Ishikawa (cell line): ENCODE measurements around the gene BSG.

ENCODE experiments used
- CEBPB ChIP-seq: IDR thresholded peaks from 2 replicates; pipeline ENCODE4 v1.6.1; 2012
- CREB1 ChIP-seq: IDR thresholded peaks from 2 replicates; pipeline ENCODE4 v1.6.1; 2012; ENCODE audit warnings: low read depth
- EGR1 ChIP-seq: IDR thresholded peaks from 2 replicates; pipeline ENCODE4 v1.6.1; 2012
- EP300 ChIP-seq: IDR thresholded peaks from 2 replicates; pipeline ENCODE4 v1.6.1; 2012; ENCODE audit warnings: borderline replicate concordance
- FOXM1 ChIP-seq: IDR thresholded peaks from 2 replicates; pipeline ENCODE4 v1.6.1; 2012; ENCODE audit warnings: low read depth, borderline replicate concordance
- MAX ChIP-seq: IDR thresholded peaks from 2 replicates; pipeline ENCODE4 v1.6.1; 2012
- NFIC ChIP-seq: IDR thresholded peaks from 2 replicates; pipeline ENCODE4 v1.6.1; 2012
- RAD21 ChIP-seq: IDR thresholded peaks from 2 replicates; pipeline ENCODE4 v1.6.1; 2012; ENCODE audit warnings: low read depth
- REST ChIP-seq: IDR thresholded peaks from 2 replicates; pipeline ENCODE4 v1.6.1; 2012; ENCODE audit warnings: low read depth, mild to moderate bottlenecking
- TAF1 ChIP-seq: IDR thresholded peaks from 2 replicates; pipeline ENCODE4 v1.6.1; 2012; ENCODE audit warnings: low read depth, mild to moderate bottlenecking
- TCF12 ChIP-seq: IDR thresholded peaks from 2 replicates; pipeline ENCODE4 v1.6.1; 2012; ENCODE audit warnings: low read depth
- TEAD4 ChIP-seq: IDR thresholded peaks from 2 replicates; pipeline ENCODE4 v1.6.1; 2012
- USF1 ChIP-seq: IDR thresholded peaks from 2 replicates; pipeline ENCODE4 v1.6.1; 2012
- YY1 ChIP-seq: IDR thresholded peaks from 2 replicates; pipeline ENCODE4 v1.6.1; 2012; ENCODE audit warnings: low read depth
- ZBTB7A ChIP-seq: IDR thresholded peaks from 2 replicates; pipeline ENCODE4 v1.6.1; 2012; ENCODE audit warnings: low read depth

BSG gene

GRCh38 chr19:592101-592500 lies 19.7 kb downstream of the BSG start:
- TF ChIP-seq TCF12 (no peak), USF1 (no peak), CEBPB (no peak), FOXM1 (no peak), MAX (no peak), YY1 (no peak), ZBTB7A (no peak), NFIC (no peak), TAF1 (no peak), CREB1 (no peak), REST (no peak), EGR1 (no peak), EP300 (no peak), TEAD4 (no peak), RAD21 (no peak)

GRCh38 chr19:593055-593454 lies 20.7 kb downstream of the BSG start:
- no peak for TF ChIP-seq USF1
- no peak for TF ChIP-seq ZBTB7A
- no peak for TF ChIP-seq EP300
- no peak for TF ChIP-seq TCF12
- no peak for TF ChIP-seq YY1
- no peak for TF ChIP-seq TAF1
- no peak for TF ChIP-seq RAD21
- TF ChIP-seq MAX: no peak
- TF ChIP-seq CREB1: no peak
- no peak for TF ChIP-seq FOXM1
- TF ChIP-seq CEBPB: no peak
- no peak for TF ChIP-seq EGR1
- no peak for TF ChIP-seq REST

GRCh38 chr19:593505-593904 lies 21.1 kb downstream of the BSG start:
- TF ChIP-seq CEBPB (no peak), REST (no peak), EGR1 (no peak), TAF1 (no peak), ZBTB7A (no peak), FOXM1 (no peak), CREB1 (no peak), RAD21 (no peak), MAX (no peak), TEAD4 (no peak), TCF12 (no peak), USF1 (no peak), EP300 (no peak), NFIC (no peak)

- TF ChIP-seq NFIC (no peak), ZBTB7A (no peak), REST (no peak), MAX (no peak), TEAD4 (no peak), YY1 (no peak), FOXM1 (no peak), TCF12 (no peak), CREB1 (no peak), TAF1 (no peak), USF1 (no peak), EGR1 (no peak), RAD21 (no peak), EP300 (no peak), CEBPB (no peak)
Observed at GRCh38 chr19:594265-594870, 22.0 kb downstream of the BSG start.
